Panc1 (cell line): ENCODE measurements around the gene SPTSSA. TPM values are rescaled to one million over a fixed set of nuclear protein-coding genes. Genes with fewer than 3 reads are reported as not detected.

Experiments used
- ATAC-seq: fragments of 200-7000 bp; cut with Tn5 transposase; 2 replicates; pipeline ENCODE4 v1.9.1; 2020; ENCODE audit warnings: mild to moderate bottlenecking, moderate library complexity
- BruUV-seq: library from RNA; stranded (reverse); fragments of 400-500 nt; replicated peaks from 2 replicates; lab custom pipeline; 2021; lab: Mats Ljungman, UMichigan
- CTCF ChIA-PET: fragments of 300-600 bp; sonication (Branson Sonifier 250); formaldehyde crosslinking; loops from one replicate; lab custom pipeline; 2022; ENCODE audit warnings: antibody characterized with exemption; lab: Charles Lee
- POLR2A ChIA-PET: fragments of 300-600 bp; sonication (Branson Sonifier 250); formaldehyde crosslinking; loops from one replicate; lab custom pipeline; 2022; ENCODE audit warnings: antibody characterized with exemption; lab: Charles Lee
- DNase-seq: peaks from one replicate; pipeline ENCODE4 v3.0.0-alpha.2; 2010; ENCODE audit warnings: low read depth, low spot score
- H3K27ac ChIP-seq: 2 replicates; pipeline ENCODE4 v1.5.1; 2011; ENCODE audit warnings: mild to moderate bottlenecking, low read length, inconsistent platforms
- H3K27me3 ChIP-seq: fragments of 200-500 bp; sonication (Bioruptor generic); 2 replicates; pipeline ENCODE4 v1.6.0; 2014; ENCODE audit warnings: low read length, inconsistent platforms; ENCODE audit not compliant: control insufficient read depth, insufficient read depth
- H3K36me3 ChIP-seq: fragments of 200-500 bp; sonication (Bioruptor generic); 2 replicates; pipeline ENCODE4 v1.5.1; 2014; ENCODE audit warnings: inconsistent platforms, mild to moderate bottlenecking, low read length, moderate library complexity; ENCODE audit not compliant: control insufficient read depth, insufficient read depth
- H3K4me1 ChIP-seq: 2 replicates; pipeline ENCODE4 v1.5.1; 2011; ENCODE audit warnings: inconsistent platforms, mild to moderate bottlenecking, low read length, moderate library complexity; ENCODE audit not compliant: control insufficient read depth, insufficient read depth
- H3K4me3 ChIP-seq, 2 experiments: 2 replicates each; pipeline ENCODE4 v1.5.1; 2011 to 2012; ENCODE audit warnings: low read depth in 2 of 2, low read length in 2 of 2, mild to moderate bottlenecking in 2 of 2, inconsistent platforms in 1 of 2, moderate library complexity in 1 of 2
- H3K9me3 ChIP-seq: fragments of 200-500 bp; sonication (Bioruptor generic); 2 replicates; pipeline ENCODE4 v1.5.1; 2014; ENCODE audit warnings: low read depth, mild to moderate bottlenecking, inconsistent platforms, low read length, moderate library complexity; ENCODE audit not compliant: control insufficient read depth, insufficient read depth
- POLR2AphosphoS5 ChIP-seq: IDR thresholded peaks from 2 replicates; pipeline ENCODE4 v1.6.1; 2012; ENCODE audit warnings: mild to moderate bottlenecking, low read depth, low read length, moderate library complexity
- SIN3A ChIP-seq: IDR thresholded peaks from 2 replicates; pipeline ENCODE4 v1.6.1; 2012; ENCODE audit warnings: low read depth, mild to moderate bottlenecking, low read length, moderate library complexity, borderline replicate concordance; ENCODE audit not compliant: insufficient read depth
- TCF7L2 ChIP-seq: IDR thresholded peaks from 2 replicates; pipeline ENCODE4 v1.6.1; 2011; ENCODE audit warnings: mild to moderate bottlenecking, low read depth, low read length, inconsistent platforms
- in situ Hi-C: cut with HindIII; loops from 2 replicates; pipeline ENCODE4 v1.10.0; 2016; ENCODE audit warnings: low sequenced_read_pairs, low pct_unique_long_range_greater_than_20kb
- intact Hi-C: fragments of 100-400 bp; cut with micrococcal nuclease; formaldehyde crosslinking; loops from one replicate; pipeline ENCODE4 v1.10.0; 2022; ENCODE audit not compliant: unreplicated experiment
- total RNA-seq: library from RNA; stranded (reverse); gene quantifications from one replicate; pipeline ENCODE4 v1.2.1, GENCODE V29; 2021; ENCODE audit not compliant: unreplicated experiment
- TF ChIP-seq, protein P1 (sequence below): fragments of 450-650 bp; IDR thresholded peaks from 2 replicates; pipeline ENCODE4 v1.5.1; 2017; ENCODE audit warnings: mild to moderate bottlenecking
- TF ChIP-seq, protein P2 (sequence below), 2 experiments: IDR thresholded peaks; 2 replicates each; pipeline ENCODE4 v1.6.1; 2011 to 2012; ENCODE audit warnings: low read depth in 2 of 2, control low read depth in 1 of 2, low read length in 1 of 2, mild to moderate bottlenecking in 1 of 2, moderate library complexity in 1 of 2; ENCODE audit not compliant: insufficient read depth in 1 of 2

The SPTSSA gene
- total RNA-seq, 1 experiment from 2014 or later, result 15.6 TPM

DNA sequence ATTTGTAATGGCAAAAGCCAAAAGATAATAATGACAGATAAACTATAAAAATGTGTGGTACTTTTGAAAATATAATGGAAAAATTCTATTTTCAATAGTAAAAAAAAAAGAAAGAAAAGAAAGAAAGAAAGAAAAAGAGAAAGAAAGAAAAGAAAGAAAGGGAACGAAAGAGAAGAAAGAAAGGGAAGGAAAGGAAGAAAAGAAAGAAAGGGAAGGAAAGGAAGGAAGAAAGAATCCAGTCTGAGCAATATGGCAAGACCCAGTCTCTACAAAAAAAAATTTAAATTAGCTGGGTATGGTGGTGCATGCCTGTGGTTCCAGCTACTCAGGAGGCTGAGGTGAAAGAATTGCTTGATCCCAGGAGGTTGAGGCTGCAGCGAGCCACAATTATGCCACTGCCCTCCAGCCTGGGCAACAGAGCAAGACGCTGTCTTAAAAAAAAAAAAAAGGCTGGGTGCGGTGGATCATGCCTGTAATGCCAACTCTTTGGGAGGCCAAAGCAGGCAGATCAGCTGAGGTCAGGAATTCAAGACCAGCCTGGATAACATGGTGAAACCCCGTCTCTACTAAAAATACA is 39.1 kb upstream of the SPTSSA start:
- Histone ChIP-seq H3K27ac (no peak overlapping the region), H3K27me3 (no peaks in the 10 kb centered on the region), H3K4me1 (peaks cover 15% of the 10 kb centered on the region), H3K4me3 (no peak overlapping the region), H3K9me3 (no peaks in the 10 kb centered on the region), H3K36me3 (no peaks in the 10 kb centered on the region)
- in situ Hi-C loops, result no loop called here
- CTCF ChIA-PET, result interaction anchor here (0.9 kb wide), 1 partner anchor 169 kb away, joined by 4 read pairs; no protein-coding TSS in a partner anchor
- DNase-seq (no peak), ATAC-seq (no peak)
- intact Hi-C loops, result no loop called here
- TF ChIP-seq SIN3A, result no peak
- TF ChIP-seq, protein P1, sequence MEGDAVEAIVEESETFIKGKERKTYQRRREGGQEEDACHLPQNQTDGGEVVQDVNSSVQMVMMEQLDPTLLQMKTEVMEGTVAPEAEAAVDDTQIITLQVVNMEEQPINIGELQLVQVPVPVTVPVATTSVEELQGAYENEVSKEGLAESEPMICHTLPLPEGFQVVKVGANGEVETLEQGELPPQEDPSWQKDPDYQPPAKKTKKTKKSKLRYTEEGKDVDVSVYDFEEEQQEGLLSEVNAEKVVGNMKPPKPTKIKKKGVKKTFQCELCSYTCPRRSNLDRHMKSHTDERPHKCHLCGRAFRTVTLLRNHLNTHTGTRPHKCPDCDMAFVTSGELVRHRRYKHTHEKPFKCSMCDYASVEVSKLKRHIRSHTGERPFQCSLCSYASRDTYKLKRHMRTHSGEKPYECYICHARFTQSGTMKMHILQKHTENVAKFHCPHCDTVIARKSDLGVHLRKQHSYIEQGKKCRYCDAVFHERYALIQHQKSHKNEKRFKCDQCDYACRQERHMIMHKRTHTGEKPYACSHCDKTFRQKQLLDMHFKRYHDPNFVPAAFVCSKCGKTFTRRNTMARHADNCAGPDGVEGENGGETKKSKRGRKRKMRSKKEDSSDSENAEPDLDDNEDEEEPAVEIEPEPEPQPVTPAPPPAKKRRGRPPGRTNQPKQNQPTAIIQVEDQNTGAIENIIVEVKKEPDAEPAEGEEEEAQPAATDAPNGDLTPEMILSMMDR, result no peak
- TF ChIP-seq, protein P2, sequence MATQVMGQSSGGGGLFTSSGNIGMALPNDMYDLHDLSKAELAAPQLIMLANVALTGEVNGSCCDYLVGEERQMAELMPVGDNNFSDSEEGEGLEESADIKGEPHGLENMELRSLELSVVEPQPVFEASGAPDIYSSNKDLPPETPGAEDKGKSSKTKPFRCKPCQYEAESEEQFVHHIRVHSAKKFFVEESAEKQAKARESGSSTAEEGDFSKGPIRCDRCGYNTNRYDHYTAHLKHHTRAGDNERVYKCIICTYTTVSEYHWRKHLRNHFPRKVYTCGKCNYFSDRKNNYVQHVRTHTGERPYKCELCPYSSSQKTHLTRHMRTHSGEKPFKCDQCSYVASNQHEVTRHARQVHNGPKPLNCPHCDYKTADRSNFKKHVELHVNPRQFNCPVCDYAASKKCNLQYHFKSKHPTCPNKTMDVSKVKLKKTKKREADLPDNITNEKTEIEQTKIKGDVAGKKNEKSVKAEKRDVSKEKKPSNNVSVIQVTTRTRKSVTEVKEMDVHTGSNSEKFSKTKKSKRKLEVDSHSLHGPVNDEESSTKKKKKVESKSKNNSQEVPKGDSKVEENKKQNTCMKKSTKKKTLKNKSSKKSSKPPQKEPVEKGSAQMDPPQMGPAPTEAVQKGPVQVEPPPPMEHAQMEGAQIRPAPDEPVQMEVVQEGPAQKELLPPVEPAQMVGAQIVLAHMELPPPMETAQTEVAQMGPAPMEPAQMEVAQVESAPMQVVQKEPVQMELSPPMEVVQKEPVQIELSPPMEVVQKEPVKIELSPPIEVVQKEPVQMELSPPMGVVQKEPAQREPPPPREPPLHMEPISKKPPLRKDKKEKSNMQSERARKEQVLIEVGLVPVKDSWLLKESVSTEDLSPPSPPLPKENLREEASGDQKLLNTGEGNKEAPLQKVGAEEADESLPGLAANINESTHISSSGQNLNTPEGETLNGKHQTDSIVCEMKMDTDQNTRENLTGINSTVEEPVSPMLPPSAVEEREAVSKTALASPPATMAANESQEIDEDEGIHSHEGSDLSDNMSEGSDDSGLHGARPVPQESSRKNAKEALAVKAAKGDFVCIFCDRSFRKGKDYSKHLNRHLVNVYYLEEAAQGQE (IDR thresholded peaks at IDR 0.05; ENCODE audit: insufficient read depth in 1 of 2, low read depth in 2 of 2, low read length in 1 of 2), result no peak
- TF ChIP-seq TCF7L2, result no peak
- TF ChIP-seq POLR2AphosphoS5, result no peak
- no TSS peak for BruUV-seq
- POLR2A ChIA-PET, result no interaction called here

DNA sequence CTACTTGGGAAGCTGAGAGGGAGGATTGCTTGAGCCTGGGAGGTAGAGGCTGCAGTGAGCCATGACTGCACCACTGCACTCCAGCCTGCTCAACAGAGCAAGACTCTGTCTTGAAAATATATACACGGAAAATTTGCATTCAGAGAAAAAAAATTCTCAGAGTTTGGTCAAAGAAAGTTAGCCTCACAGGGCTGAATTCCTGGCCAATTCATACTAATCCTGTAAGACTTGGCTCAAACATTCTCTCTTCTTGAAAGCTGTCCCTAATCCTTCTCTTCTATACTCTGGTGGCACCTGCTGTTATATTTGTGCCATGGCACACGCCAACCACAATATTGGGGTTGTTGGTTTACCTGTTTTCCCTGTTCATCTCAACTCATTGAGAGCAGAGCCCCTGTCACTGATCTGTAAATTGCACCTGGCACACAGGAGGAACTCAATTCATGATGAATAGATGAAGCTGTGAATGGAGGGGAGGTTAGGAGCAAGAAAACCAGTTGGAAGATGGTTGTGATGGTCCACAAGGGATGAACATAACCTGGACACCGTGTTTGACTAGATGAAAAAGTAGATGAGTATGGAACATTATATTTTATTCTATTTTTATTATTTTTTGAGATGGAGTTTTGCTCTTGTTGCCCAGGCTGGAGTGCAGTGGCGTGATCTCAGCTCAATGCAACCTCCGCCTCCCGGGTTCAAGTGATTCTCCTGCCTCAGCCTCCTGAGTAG is 36.8 kb upstream of the SPTSSA start:
- ChIA-PET POLR2A (interaction anchor here (0.6 kb wide), 1 partner anchor 41 kb away, joined by 5 read pairs; no protein-coding TSS in a partner anchor), CTCF (interaction anchor here (0.7 to 2.5 kb wide), 5 partner anchors 131 to 716 kb away, joined by 3 to 15 read pairs (median 5); no protein-coding TSS in a partner anchor)
- no peak for DNase-seq

More for the DNA sequence above, 36.8 kb upstream of the SPTSSA start:
- Histone ChIP-seq H3K4me1 (peaks cover 15% of the 10 kb centered on the region), H3K36me3 (no peaks in the 10 kb centered on the region), H3K27me3 (no peaks in the 10 kb centered on the region), H3K27ac (no peak overlapping the region), H3K9me3 (no peaks in the 10 kb centered on the region), H3K4me3 (no peak overlapping the region)
- ATAC-seq, result peak; percentile 76
- in situ Hi-C loops (no loop called here), intact Hi-C loops (no loop called here)
- TF ChIP-seq, protein P1, result peak; percentile 84
- no peak for TF ChIP-seq SIN3A
- no peak for TF ChIP-seq POLR2AphosphoS5
- BruUV-seq, result no TSS peak
